ENCODE data around the gene TCF7L2. TPM values are rescaled to one million over a fixed set of nuclear protein-coding genes. Genes with fewer than 3 reads are reported as not detected.

TCF7L2 gene
- total RNA-seq: 10 to 100 TPM in 3 of 8 experiments, 1 to 10 TPM in 5; 2.2 to 62.9 (median 7.5) TPM

GRCh38 chr10:112949875-112950507 is at the start of gene TCF7L2:
TSS of gene TCF7L2 (plus strand) at chr10:112950247. CDS start at chr10:112950757, 510 bp downstream.
- ATAC-seq (replicated peaks in 6 of 8): peak; percentile 64 to 83 (median 70)
- 0 to 1% (median 0%) methylated on average over 1 to 12 of the region's 39 CpGs; no CpG with 5 or more reads in 1 of the 10 experiments for WGBS, 10 experiments
- peak within 1 kb of the TSS; percentile 75 to 95 for H3K27ac ChIP-seq
- peaks cover 0 to 20% of the 10 kb centered on the region in 2 donors for H3K4me1 ChIP-seq (replicated peaks in 1 of 2)
- H3K4me3 ChIP-seq: peak within 1 kb of the TSS; percentile 33 to 87 (median 74)
- in situ Hi-C loops (cut with MboI; ENCODE audit: low pct_unique_long_range_greater_than_20kb in 2 of 9, low sequenced_read_pairs in 9 of 9, unreplicated experiment in 9 of 9): loop anchor here in 3 of 9 experiments (25.0 kb wide), 2 partner anchors 162 to 437 kb away; no protein-coding TSS in a partner anchor

GRCh38 chr10:112902730-112903129 is 47.3 kb upstream of the TCF7L2 start:
- 56 to 100% (median 96%) methylated on average over 1 of the region's 1 CpG; no CpG with 5 or more reads in 1 of the 10 experiments for WGBS, 10 experiments
- peaks cover 3 to 19% of the 10 kb centered on the region in 2 donors for H3K4me1 ChIP-seq (replicated peaks in 1 of 2)
- no peak for ATAC-seq (replicated peaks in 6 of 8)
- in situ Hi-C loops (cut with MboI; ENCODE audit: low pct_unique_long_range_greater_than_20kb in 2 of 9, low sequenced_read_pairs in 9 of 9, unreplicated experiment in 9 of 9): no loop called here
- no peak overlapping the region for H3K4me3 ChIP-seq
- H3K27ac ChIP-seq: no peak overlapping the region

DNA sequence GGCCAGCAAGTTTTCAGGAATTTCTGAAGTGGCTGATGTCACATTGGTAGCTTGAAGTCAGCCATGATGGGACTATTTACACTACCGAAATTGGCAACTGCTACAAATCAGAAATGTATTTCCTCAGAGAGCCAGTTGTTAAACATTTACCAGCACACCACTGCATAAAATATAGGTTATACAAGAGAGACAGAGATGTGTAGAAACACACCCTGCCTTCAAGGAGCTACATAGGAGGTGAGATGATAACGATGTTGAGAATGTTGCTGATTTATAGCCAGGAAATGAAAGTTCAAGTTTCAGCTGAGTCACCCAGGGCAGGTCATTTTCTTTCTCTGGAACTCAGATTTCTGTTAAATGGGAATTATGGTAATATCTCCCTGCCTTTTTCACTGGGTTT is 46.0 kb upstream of the TCF7L2 start:
- Histone ChIP-seq H3K4me1 (replicated peaks in 1 of 2) (peaks cover 3 to 10% of the 10 kb centered on the region in 2 donors), H3K4me3 (no peak overlapping the region), H3K27ac (no peak overlapping the region)
- in situ Hi-C loops (cut with MboI; ENCODE audit: low pct_unique_long_range_greater_than_20kb in 2 of 9, low sequenced_read_pairs in 9 of 9, unreplicated experiment in 9 of 9): no loop called here
- peak in 2 of 8 experiments; percentile 86 to 90 for ATAC-seq (replicated peaks in 6 of 8)
- WGBS, 10 experiments: 80 to 100% (median 100%) methylated on average over 1 to 2 of the region's 2 CpGs; no CpG with 5 or more reads in 5 of the 10 experiments

- no peak for ATAC-seq (replicated peaks in 6 of 8)
- Histone ChIP-seq H3K4me3 (no peak overlapping the region), H3K27ac (no peak overlapping the region), H3K4me1 (replicated peaks in 1 of 2) (peaks cover 0 to 6% of the 10 kb centered on the region in 2 donors)
- in situ Hi-C loops (cut with MboI; ENCODE audit: low pct_unique_long_range_greater_than_20kb in 2 of 9, low sequenced_read_pairs in 9 of 9, unreplicated experiment in 9 of 9): no loop called here
- WGBS, 10 experiments: 51 to 100% (median 90%) methylated on average over 1 to 6 of the region's 8 CpGs; no CpG with 5 or more reads in 3 of the 10 experiments
Measured at GRCh38 chr10:112906945-112907344, 43.1 kb upstream of the TCF7L2 start.

GRCh38 chr10:112907893-112908292 is 42.2 kb upstream of the TCF7L2 start:
- Histone ChIP-seq H3K4me1 (replicated peaks in 1 of 2) (peaks cover 0 to 6% of the 10 kb centered on the region in 2 donors), H3K27ac (no peak overlapping the region), H3K4me3 (no peak overlapping the region)
- in situ Hi-C loops (cut with MboI; ENCODE audit: low pct_unique_long_range_greater_than_20kb in 2 of 9, low sequenced_read_pairs in 9 of 9, unreplicated experiment in 9 of 9): no loop called here
- WGBS, 10 experiments: 60 to 100% (median 76%) methylated on average over 1 to 6 of the region's 6 CpGs; no CpG with 5 or more reads in 3 of the 10 experiments
- ATAC-seq (replicated peaks in 6 of 8): peak in 1 of 8 experiments; percentile 30

DNA sequence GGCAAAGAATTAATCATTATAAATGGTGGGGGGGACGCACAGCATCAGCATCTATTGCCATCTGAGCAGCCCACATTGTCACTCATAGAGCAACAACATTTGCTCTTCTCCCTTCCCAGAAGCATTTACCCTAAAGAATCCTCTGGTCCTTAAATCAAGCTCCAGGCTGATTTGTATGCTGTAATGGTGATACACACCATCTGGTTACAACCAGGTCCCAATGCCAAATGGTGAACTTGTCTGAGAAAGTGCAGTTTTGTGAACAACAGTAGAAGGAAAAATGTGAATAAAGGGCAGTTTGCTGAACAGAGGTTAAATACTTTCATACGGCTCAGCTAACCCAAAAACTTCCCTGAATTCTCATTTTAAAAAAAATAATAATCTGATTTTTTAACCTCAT is 38.8 kb upstream of the TCF7L2 start:
- in situ Hi-C loops (cut with MboI; ENCODE audit: low pct_unique_long_range_greater_than_20kb in 2 of 9, low sequenced_read_pairs in 9 of 9, unreplicated experiment in 9 of 9): no loop called here
- Histone ChIP-seq H3K27ac (no peak overlapping the region), H3K4me3 (no peak overlapping the region), H3K4me1 (replicated peaks in 1 of 2) (peaks cover 6 to 12% of the 10 kb centered on the region in 2 donors)
- no peak for ATAC-seq (replicated peaks in 6 of 8)
- WGBS, 10 experiments: 67 to 88% (median 78%) methylated on average over 1 to 2 of the region's 2 CpGs; no CpG with 5 or more reads in 3 of the 10 experiments

GRCh38 chr10:112912410-112912928 is 37.6 kb upstream of the TCF7L2 start:
- peak in 1 of 8 experiments; percentile 60 for ATAC-seq (replicated peaks in 6 of 8)
- H3K4me3 ChIP-seq: no peak overlapping the region
- in situ Hi-C loops (cut with MboI; ENCODE audit: low pct_unique_long_range_greater_than_20kb in 2 of 9, low sequenced_read_pairs in 9 of 9, unreplicated experiment in 9 of 9): no loop called here
- peaks cover 6 to 18% of the 10 kb centered on the region in 2 donors for H3K4me1 ChIP-seq (replicated peaks in 1 of 2)
- 50 to 93% (median 81%) methylated on average over 3 to 13 of the region's 15 CpGs for WGBS, 10 experiments
- H3K27ac ChIP-seq: no peak overlapping the region

GRCh38 chr10:112913255-112913654 is 36.8 kb upstream of the TCF7L2 start:
- Histone ChIP-seq H3K4me1 (replicated peaks in 1 of 2) (peaks cover 6 to 26% of the 10 kb centered on the region in 2 donors), H3K27ac (no peak overlapping the region), H3K4me3 (no peak overlapping the region)
- in situ Hi-C loops (cut with MboI; ENCODE audit: low pct_unique_long_range_greater_than_20kb in 2 of 9, low sequenced_read_pairs in 9 of 9, unreplicated experiment in 9 of 9): no loop called here
- ATAC-seq (replicated peaks in 6 of 8): no peak
- no CpG with 5 or more reads among the region's 1 CpG for WGBS, 10 experiments

DNA sequence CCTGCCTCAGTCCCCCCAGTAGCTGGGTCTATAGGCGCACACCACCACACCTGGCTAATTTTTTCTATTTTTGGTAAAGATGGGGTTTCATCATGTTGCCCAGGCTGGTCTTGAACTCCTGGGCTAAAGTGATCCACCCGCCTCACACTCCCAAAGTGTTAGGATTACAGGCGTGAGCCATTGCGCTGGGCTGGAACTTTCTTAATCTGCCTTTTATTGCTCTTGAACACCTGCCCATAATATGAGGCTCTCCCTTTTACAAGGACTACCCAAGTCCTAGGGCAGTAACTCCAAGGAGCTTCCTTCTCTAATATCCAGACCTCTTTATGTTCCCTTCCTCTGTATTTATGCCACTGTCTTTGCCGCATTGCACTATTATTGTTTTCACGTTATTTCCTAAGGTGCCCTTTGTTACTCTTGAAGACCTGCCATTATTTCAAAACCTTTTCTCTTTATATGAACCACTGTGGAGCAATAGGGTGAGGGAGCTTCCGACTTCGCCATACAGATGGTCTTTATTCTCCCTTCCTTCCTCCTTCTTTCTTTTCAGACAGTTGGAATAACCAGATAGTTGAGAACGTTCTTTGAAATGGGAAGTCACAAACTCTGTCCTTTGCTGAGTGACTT is 36.3 kb upstream of the TCF7L2 start:
- peaks cover 6 to 27% of the 10 kb centered on the region in 2 donors for H3K4me1 ChIP-seq (replicated peaks in 1 of 2)
- WGBS, 10 experiments: 67 to 86% (median 74%) methylated on average over 3 to 8 of the region's 9 CpGs; no CpG with 5 or more reads in 1 of the 10 experiments
- no peak overlapping the region for H3K27ac ChIP-seq
- no peak for ATAC-seq (replicated peaks in 6 of 8)
- in situ Hi-C loops (cut with MboI; ENCODE audit: low pct_unique_long_range_greater_than_20kb in 2 of 9, low sequenced_read_pairs in 9 of 9, unreplicated experiment in 9 of 9): no loop called here
- H3K4me3 ChIP-seq: no peak overlapping the region

- in situ Hi-C loops (cut with MboI; ENCODE audit: low pct_unique_long_range_greater_than_20kb in 2 of 9, low sequenced_read_pairs in 9 of 9, unreplicated experiment in 9 of 9): no loop called here
- H3K27ac ChIP-seq: no peak overlapping the region
- H3K4me1 ChIP-seq (replicated peaks in 1 of 2): peaks cover 6 to 27% of the 10 kb centered on the region in 2 donors
- H3K4me3 ChIP-seq: no peak overlapping the region
- 2 to 100% (median 65%) methylated on average over 3 to 7 of the region's 7 CpGs for WGBS, 10 experiments
- peak in 3 of 8 experiments; percentile 7 to 39 (median 13) for ATAC-seq (replicated peaks in 6 of 8)
Measured at GRCh38 chr10:112914288-112914952, 35.6 kb upstream of the TCF7L2 start.

DNA sequence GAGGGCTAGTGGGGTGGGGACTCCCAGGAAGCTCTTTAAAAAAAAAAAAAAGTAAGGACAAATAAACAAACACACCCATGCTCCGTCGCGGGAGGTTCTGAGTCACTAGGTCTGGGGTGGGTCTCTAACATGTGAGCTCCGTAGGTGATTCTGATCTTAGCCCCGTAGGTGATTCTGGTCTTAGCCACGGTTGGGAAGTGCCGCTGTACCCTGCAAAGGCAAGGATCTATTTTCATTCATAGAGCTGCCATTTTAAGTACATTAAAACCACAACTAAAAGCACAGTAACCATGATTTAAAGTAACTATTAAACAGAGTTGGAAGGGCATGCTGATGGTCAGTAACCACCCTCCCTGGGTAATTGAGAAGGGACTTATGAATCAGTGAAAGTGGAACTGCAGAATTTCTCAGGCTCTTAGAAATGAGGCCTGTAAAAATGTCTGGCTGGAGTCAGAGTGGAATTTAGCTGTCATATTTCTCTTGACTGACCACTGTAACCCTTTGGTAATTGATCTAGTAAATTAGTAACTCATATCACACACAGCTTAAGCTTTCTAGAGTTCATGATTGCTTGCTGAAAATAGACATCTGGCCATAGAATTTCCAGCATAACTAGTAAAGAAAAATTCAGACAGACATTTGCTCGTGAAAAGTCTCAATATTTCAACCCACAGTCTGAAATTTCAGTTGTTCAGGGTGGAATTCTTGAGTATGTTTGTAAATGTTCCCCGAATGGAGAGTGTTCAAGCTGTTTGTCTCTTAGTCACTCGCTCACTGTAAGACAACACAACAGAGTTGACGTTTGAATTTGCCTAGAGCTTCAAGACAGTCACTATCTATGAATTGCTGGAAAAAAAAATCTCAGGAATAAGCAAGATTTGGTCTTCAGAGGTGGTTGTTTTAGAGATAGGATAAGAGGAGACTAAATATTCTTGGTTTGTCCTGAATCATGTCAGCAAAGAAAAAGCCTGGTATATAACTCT is 34.2 kb upstream of the TCF7L2 start:
- Histone ChIP-seq H3K4me3 (no peak overlapping the region), H3K27ac (no peak overlapping the region), H3K4me1 (replicated peaks in 1 of 2) (peaks cover 5 to 27% of the 10 kb centered on the region in 2 donors)
- in situ Hi-C loops (cut with MboI; ENCODE audit: low pct_unique_long_range_greater_than_20kb in 2 of 9, low sequenced_read_pairs in 9 of 9, unreplicated experiment in 9 of 9): no loop called here
- WGBS, 10 experiments: 37 to 100% (median 67%) methylated on average over 1 to 7 of the region's 11 CpGs
- ATAC-seq (replicated peaks in 6 of 8): peak in 7 of 8 experiments; percentile 35 to 58 (median 41)

- Histone ChIP-seq H3K4me1 (replicated peaks in 1 of 2) (peaks cover 0 to 27% of the 10 kb centered on the region in 2 donors), H3K27ac (no peak overlapping the region), H3K4me3 (no peak overlapping the region)
- peak in 6 of 8 experiments; percentile 52 to 96 (median 80) for ATAC-seq (replicated peaks in 6 of 8)
- WGBS, 10 experiments: 0 to 93% (median 37%) methylated on average over 1 to 3 of the region's 3 CpGs; no CpG with 5 or more reads in 2 of the 10 experiments
- in situ Hi-C loops (cut with MboI; ENCODE audit: low pct_unique_long_range_greater_than_20kb in 2 of 9, low sequenced_read_pairs in 9 of 9, unreplicated experiment in 9 of 9): no loop called here
Measured at GRCh38 chr10:112917681-112918080, 32.4 kb upstream of the TCF7L2 start.
